Neural cell (in vitro differentiated cells): ENCODE data around the gene UBE2L3. TPM values are rescaled to one million over a fixed set of nuclear protein-coding genes. Genes with fewer than 3 reads are reported as not detected.

Experiments
- H2AFZ ChIP-seq: fragments of 200-600, 300-800 bp; sonication (generic), shearing (Covaris generic); 2 replicates; pipeline ENCODE4 v1.6.0; 2014; ENCODE audit warnings: low read depth, mild to moderate bottlenecking, antibody characterized with exemption, low read length, moderate library complexity
- H3F3A ChIP-seq: fragments of 200-600 bp; shearing (Covaris generic); 2 replicates; pipeline ENCODE4 v1.6.1; 2016; ENCODE audit warnings: mild to moderate bottlenecking, moderate library complexity, mixed read lengths, antibody characterized with exemption, low read length; ENCODE audit not compliant: insufficient read depth, poor library complexity, severe bottlenecking
- H3K27ac ChIP-seq: fragments of 200-600, 300-800 bp; sonication (generic), shearing (Covaris generic); 2 replicates; pipeline ENCODE4 v1.5.1; 2014; ENCODE audit warnings: mild to moderate bottlenecking, low read length, moderate library complexity
- H3K27me3 ChIP-seq: fragments of 300-800, 200-600 bp; sonication (generic), shearing (Covaris generic); 2 replicates; pipeline ENCODE4 v1.6.0; 2014; ENCODE audit warnings: mild to moderate bottlenecking, low read depth, low read length, moderate library complexity; ENCODE audit not compliant: insufficient read depth
- H3K36me3 ChIP-seq: fragments of 300-800, 200-600 bp; sonication (generic), shearing (Covaris generic); 2 replicates; pipeline ENCODE4 v1.5.1; 2014; ENCODE audit warnings: mild to moderate bottlenecking, antibody characterized with exemption, low read length, moderate library complexity; ENCODE audit not compliant: insufficient read depth
- H3K4me2 ChIP-seq: fragments of 300-800, 200-600 bp; sonication (generic), shearing (Covaris generic); 2 replicates; pipeline ENCODE4 v1.6.0; 2014; ENCODE audit warnings: mild to moderate bottlenecking, low read length
- H3K4me3 ChIP-seq: fragments of 300-800, 200-600 bp; sonication (generic), shearing (Covaris generic); 2 replicates; pipeline ENCODE4 v1.5.1; 2014; ENCODE audit warnings: mild to moderate bottlenecking, low read length, moderate library complexity
- H3K79me2 ChIP-seq: fragments of 200-600 bp; shearing (Covaris generic); replicated peaks from 2 replicates; pipeline ENCODE4 v1.6.0; 2014; ENCODE audit warnings: mild to moderate bottlenecking, low read length, moderate library complexity; ENCODE audit not compliant: insufficient read depth
- H3K9ac ChIP-seq: fragments of 300-800, 200-600 bp; sonication (generic), shearing (Covaris generic); 2 replicates; pipeline ENCODE4 v1.6.1; 2016; ENCODE audit warnings: mild to moderate bottlenecking, low read length, mixed read lengths
- H3K9me2 ChIP-seq: fragments of 200-600 bp; shearing (Covaris generic); 2 replicates; pipeline ENCODE4 v1.6.1; 2016; ENCODE audit warnings: mild to moderate bottlenecking, low read length, mixed read lengths; ENCODE audit not compliant: insufficient read depth
- H3K9me3 ChIP-seq: fragments of 200-600, 300-800 bp; sonication (generic), shearing (Covaris generic); 2 replicates; pipeline ENCODE4 v1.6.1; 2016; ENCODE audit warnings: mild to moderate bottlenecking, mixed run types, low read length, moderate library complexity, mixed read lengths
- H4K20me1 ChIP-seq: fragments of 200-600 bp; shearing (Covaris generic); 2 replicates; pipeline ENCODE4 v1.6.1; 2016; ENCODE audit warnings: mild to moderate bottlenecking, mixed run types; ENCODE audit not compliant: insufficient read depth
- CTCF ChIP-seq: fragments of 450-650 bp; IDR thresholded peaks from 2 replicates; pipeline ENCODE4 v1.5.1; 2014; ENCODE audit warnings: antibody characterized with exemption, mild to moderate bottlenecking, moderate library complexity; ENCODE audit not compliant: poor library complexity, severe bottlenecking
- EP300 ChIP-seq: fragments of 450-650 bp; conservative IDR thresholded peaks from 2 replicates; pipeline ENCODE4 v1.6.1; 2014; ENCODE audit warnings: antibody characterized with exemption, mild to moderate bottlenecking, moderate library complexity; ENCODE audit not compliant: poor library complexity, severe bottlenecking
- EZH2 ChIP-seq: fragments of 200-600, 300-800 bp; shearing (Covaris generic), sonication (generic); IDR thresholded peaks from 2 replicates; pipeline ENCODE4 v1.6.1; 2014; ENCODE audit warnings: antibody characterized with exemption, low read length, borderline replicate concordance, mild to moderate bottlenecking; ENCODE audit not compliant: insufficient read depth, poor library complexity, severe bottlenecking
- MXI1 ChIP-seq: fragments of 450-650 bp; conservative IDR thresholded peaks from 2 replicates; pipeline ENCODE4 v1.6.1; 2014; ENCODE audit warnings: antibody characterized with exemption, mild to moderate bottlenecking; ENCODE audit not compliant: poor library complexity, severe bottlenecking
- POLR2AphosphoS5 ChIP-seq: IDR thresholded peaks from 2 replicates; pipeline ENCODE4 v1.6.1; 2012
- RAD21 ChIP-seq: fragments of 450-650 bp; conservative IDR thresholded peaks from 2 replicates; pipeline ENCODE4 v1.6.1; 2014; ENCODE audit warnings: antibody characterized with exemption, mild to moderate bottlenecking, moderate library complexity
- REST ChIP-seq: IDR thresholded peaks from 2 replicates; pipeline ENCODE4 v1.6.1; 2012; ENCODE audit warnings: borderline replicate concordance
- SMC3 ChIP-seq: fragments of 450-650 bp; conservative IDR thresholded peaks from 2 replicates; pipeline ENCODE4 v1.6.1; 2014; ENCODE audit warnings: antibody characterized with exemption, mild to moderate bottlenecking, moderate library complexity; ENCODE audit not compliant: poor library complexity
- TAF1 ChIP-seq: IDR thresholded peaks from 2 replicates; pipeline ENCODE4 v1.6.1; 2012; ENCODE audit warnings: low read depth
- polyA plus RNA-seq: library from polyadenylated mRNA; depleted of rRNA; stranded (reverse); fragments of >200 nt; gene quantifications from 2 replicates; pipeline ENCODE4 v1.2.3, GENCODE V29; 2014

The UBE2L3 gene
- polyA plus RNA-seq, 1 donor from 2014 or later = 49.1 TPM

- Histone ChIP-seq H3K27ac (no peak overlapping the region), H3K4me3 (no peak overlapping the region), H3K27me3 (no peaks in the 10 kb centered on the region), H3K79me2 (no peaks in the 10 kb centered on the region), H2AFZ (no peak overlapping the region), H3K4me2 (no peak overlapping the region), H3K9me2 (no peaks in the 10 kb centered on the region), H3K9me3 (no peaks in the 10 kb centered on the region), H3K36me3 (no peaks in the 10 kb centered on the region), H4K20me1 (no peaks in the 10 kb centered on the region), H3K9ac (no peak overlapping the region), H3F3A (no peaks in the 10 kb centered on the region)
- TF ChIP-seq POLR2AphosphoS5 (no peak), MXI1 (no peak), EZH2 (no peak), RAD21 (no peak), REST (no peak), EP300 (no peak), CTCF (no peak), TAF1 (no peak)
Measured at GRCh38 chr22:21632931-21633330, 65.4 kb downstream of the UBE2L3 start.

DNA sequence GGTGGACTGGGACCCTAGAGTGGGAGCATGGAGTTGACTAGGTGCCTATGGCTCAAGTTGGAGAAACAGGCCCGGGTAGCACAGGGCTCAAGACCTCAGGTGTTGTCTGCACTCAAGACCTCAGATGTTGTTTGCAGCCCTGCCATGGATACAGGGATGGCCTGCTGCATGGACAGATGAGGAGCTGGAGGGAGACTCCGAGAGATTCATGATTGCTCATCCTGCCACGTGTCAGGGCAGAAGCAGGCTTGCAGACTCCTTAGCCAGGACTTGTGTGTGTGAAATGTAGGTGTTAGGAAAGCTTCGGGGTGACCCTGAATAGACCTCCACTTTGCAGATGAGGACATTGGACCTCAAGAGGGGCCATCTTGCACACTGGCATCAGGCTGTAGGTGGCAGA is 66.0 kb downstream of the UBE2L3 start:
- no peaks in the 10 kb centered on the region for H3F3A ChIP-seq
- no peak overlapping the region for H2AFZ ChIP-seq
- H3K27me3 ChIP-seq = no peaks in the 10 kb centered on the region

More for the DNA sequence above, 66.0 kb downstream of the UBE2L3 start:
- H3K4me3 ChIP-seq = no peak overlapping the region
- no peaks in the 10 kb centered on the region for H3K79me2 ChIP-seq
- H3K27ac ChIP-seq = no peak overlapping the region
- TF ChIP-seq POLR2AphosphoS5 (no peak), EZH2 (no peak), RAD21 (no peak), REST (no peak), SMC3 (no peak), CTCF (no peak), EP300 (no peak), MXI1 (no peak), TAF1 (no peak)
- no peak overlapping the region for H3K4me2 ChIP-seq
- no peaks in the 10 kb centered on the region for H3K9me2 ChIP-seq
- no peaks in the 10 kb centered on the region for H3K9me3 ChIP-seq
- H4K20me1 ChIP-seq = no peaks in the 10 kb centered on the region
- H3K36me3 ChIP-seq = no peaks in the 10 kb centered on the region
- H3K9ac ChIP-seq = no peak overlapping the region
